Lower leg skin (tissue), 4 donors: ENCODE results near the gene SRD5A1. TPM values are rescaled to one million over a fixed set of nuclear protein-coding genes. Genes with fewer than 3 reads are reported as not detected.

Source experiments
- DNase-seq, 2 donors: peaks; one replicate each; pipeline ENCODE4 v3.0.0-alpha.2; 2019; ENCODE audit warnings: low spot score in 2 of 2
- H3K4me3 ChIP-seq: fragments of 200-600 bp; sonication (generic); 2 replicates; pipeline ENCODE4 v1.5.1; 2017; ENCODE audit warnings: mild to moderate bottlenecking, low read depth; ENCODE audit not compliant: poor library complexity, severe bottlenecking
- CTCF ChIP-seq, 3 donors: fragments of 450-650 bp; IDR thresholded peaks; one replicate each; pipeline ENCODE4 v1.5.1; 2016; ENCODE audit warnings: antibody characterized with exemption in 3 of 3, mild to moderate bottlenecking in 3 of 3, moderate library complexity in 2 of 3
- POLR2A ChIP-seq, 2 donors: fragments of 450-650 bp; IDR thresholded peaks; one replicate each; pipeline ENCODE4 v1.6.1; 2016 to 2017; ENCODE audit warnings: antibody characterized with exemption in 2 of 2, mild to moderate bottlenecking in 1 of 2, moderate library complexity in 1 of 2
- WGBS, 2 donors: methylation state at CpG; one replicate each; pipeline ENCODE4 v1.1.5; 2018; 5-methylcytosine and 5-hydroxymethylcytosine counted together
- intact Hi-C: fragments of 100-400 bp; cut with DNase I; formaldehyde crosslinking; loops from one replicate; pipeline ENCODE4 v1.15.0; 2023; ENCODE audit warnings: low total_unique reads
- total RNA-seq, 4 donors: library from RNA; depleted of rRNA; stranded (reverse); fragments of >200 nt; gene quantifications; one replicate each; pipeline ENCODE4 v1.1.0, GENCODE V29; 2016

SRD5A1 gene
- total RNA-seq, 4 donors from 2014 or later, result 83.1 to 155 (median 98.4) TPM

GRCh38 chr5:6681682-6682081, 48.4 kb downstream of the SRD5A1 start:
- intact Hi-C loops, result no loop called here
- TF ChIP-seq POLR2A (IDR thresholded peaks at IDR 0.05) (no peak), CTCF (IDR thresholded peaks at IDR 0.05) (peak in 1 of 3 donors; percentile 12)
- H3K4me3 ChIP-seq, result no peak overlapping the region
- WGBS, 2 donors, result 38 to 88% methylated on average over 2 of the region's 2 CpGs
- DNase-seq, result no peak

- no peak overlapping the region for H3K4me3 ChIP-seq
- intact Hi-C loops, result no loop called here
- no peak for DNase-seq
- TF ChIP-seq POLR2A (IDR thresholded peaks at IDR 0.05) (no peak), CTCF (IDR thresholded peaks at IDR 0.05) (no peak)
- WGBS, 2 donors, result 56 to 61% methylated on average over 11 of the region's 11 CpGs
Measured at GRCh38 chr5:6682239-6682638, 49.0 kb downstream of the SRD5A1 start.

DNA sequence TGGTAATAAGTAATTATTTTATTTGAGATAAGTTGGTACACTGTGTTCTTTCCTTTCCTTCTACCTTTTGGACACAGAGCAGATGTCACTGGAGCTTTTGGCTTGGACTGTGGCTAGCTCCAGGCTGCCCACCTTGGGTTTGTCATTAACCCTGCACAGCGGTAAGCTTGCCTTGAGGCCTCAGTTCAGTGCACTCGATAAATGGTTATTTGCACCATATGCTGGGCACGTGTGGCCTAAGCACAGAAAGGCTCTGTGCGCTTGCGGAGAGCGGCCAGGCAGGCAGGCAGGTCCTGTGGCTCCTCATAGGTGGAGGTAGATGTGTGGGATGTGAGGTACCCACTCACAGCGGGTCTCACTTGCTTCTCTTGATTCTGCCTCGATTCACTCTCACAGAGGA, 50.0 kb downstream of the SRD5A1 start:
- H3K4me3 ChIP-seq, result no peak overlapping the region
- intact Hi-C loops, result no loop called here
- no peak for DNase-seq
- 79 to 94% methylated on average over 8 of the region's 8 CpGs for WGBS, 2 donors
- TF ChIP-seq POLR2A (IDR thresholded peaks at IDR 0.05) (no peak), CTCF (IDR thresholded peaks at IDR 0.05) (no peak)

DNA sequence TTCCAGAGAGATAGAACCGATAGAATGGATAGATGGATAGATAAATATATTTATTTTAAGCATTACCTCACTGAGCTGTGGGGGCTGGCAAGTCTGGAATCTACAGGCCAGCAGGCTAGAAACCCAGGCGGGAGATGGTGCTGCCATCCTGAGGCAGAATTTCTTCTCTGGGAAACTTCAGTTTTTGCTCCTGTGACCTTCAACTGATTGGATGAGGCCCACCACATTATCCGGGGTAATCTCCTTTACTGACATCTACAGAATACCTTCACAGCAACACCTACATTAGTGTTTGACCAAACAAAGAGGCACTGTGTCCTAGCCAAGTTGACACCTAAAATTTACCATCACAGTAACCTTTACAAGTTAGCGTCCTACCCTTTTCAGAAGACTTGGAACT, 50.8 kb downstream of the SRD5A1 start:
- no peak overlapping the region for H3K4me3 ChIP-seq
- no peak for DNase-seq
- 81 to 89% methylated on average over 4 of the region's 4 CpGs for WGBS, 2 donors
- no peak for TF ChIP-seq POLR2A (IDR thresholded peaks at IDR 0.05)
- no peak for TF ChIP-seq CTCF (IDR thresholded peaks at IDR 0.05)
- intact Hi-C loops, result no loop called here

DNA sequence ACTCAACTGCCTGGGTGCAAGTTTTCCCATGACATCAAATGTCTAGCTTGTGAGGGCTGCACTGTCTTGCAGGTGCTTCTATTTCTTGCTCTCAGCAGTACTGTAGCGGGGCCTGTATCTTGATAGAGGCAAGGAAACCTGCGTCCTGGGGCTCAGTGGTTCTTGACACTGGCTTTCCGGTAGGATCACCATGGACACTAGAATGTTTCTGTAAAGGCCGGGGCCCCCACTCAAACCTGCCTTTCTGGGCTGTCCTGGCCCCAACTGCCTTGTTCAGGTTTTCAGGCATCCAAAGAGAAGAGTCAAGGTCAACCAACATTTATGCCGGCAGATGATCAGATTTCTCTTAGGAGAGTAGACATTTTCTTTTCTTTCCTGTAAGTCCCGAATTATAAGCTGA, 53.3 kb downstream of the SRD5A1 start:
- H3K4me3 ChIP-seq, result no peak overlapping the region
- TF ChIP-seq POLR2A (IDR thresholded peaks at IDR 0.05) (no peak), CTCF (IDR thresholded peaks at IDR 0.05) (no peak)
- 51 to 53% methylated on average over 6 of the region's 6 CpGs for WGBS, 2 donors
- intact Hi-C loops, result no loop called here
- no peak for DNase-seq

DNA sequence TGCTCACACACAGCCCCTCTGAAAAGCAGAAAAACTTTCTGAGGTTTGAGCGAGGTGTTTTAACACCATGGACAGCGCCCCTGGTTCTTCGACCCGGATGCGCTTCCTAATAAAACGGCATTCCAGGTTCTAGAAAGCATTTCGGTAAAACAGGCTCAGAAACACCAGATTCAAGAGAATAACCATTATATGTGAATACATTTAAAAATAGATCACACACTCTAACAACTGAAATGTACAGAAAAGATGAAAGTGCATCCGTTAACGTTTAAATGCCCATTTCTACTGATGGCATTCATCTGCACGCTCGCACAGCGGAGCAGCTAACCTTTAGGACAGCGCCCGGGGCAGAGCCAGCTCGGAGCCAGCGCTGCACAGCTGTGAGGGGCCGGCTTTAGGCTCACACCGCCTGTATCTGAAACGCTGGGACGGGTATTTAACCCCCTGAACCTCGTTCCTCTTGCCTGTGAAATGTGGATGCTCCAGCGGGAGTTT, 53.7 kb downstream of the SRD5A1 start:
- H3K4me3 ChIP-seq, result no peak overlapping the region
- no peak for DNase-seq
- 4 to 6% methylated on average over 22 of the region's 22 CpGs for WGBS, 2 donors
- intact Hi-C loops, result no loop called here
- no peak for TF ChIP-seq POLR2A (IDR thresholded peaks at IDR 0.05)
- no peak for TF ChIP-seq CTCF (IDR thresholded peaks at IDR 0.05)
